Suprapubic skin (tissue), 3 donors: Measurements from ENCODE around the gene ZNF550.

ENCODE experiments used
- CTCF ChIP-seq, 2 donors: fragments of 200-600 bp in 1 of 2; fragments of 450-650 bp in 1 of 2; sonication (generic) in 1 of 2; IDR thresholded peaks; one replicate each; pipeline ENCODE4 v1.5.1; 2016 to 2019; ENCODE audit warnings: antibody characterized with exemption in 2 of 2, mild to moderate bottlenecking in 1 of 2, moderate library complexity in 1 of 2
- EP300 ChIP-seq: sonication (generic); formaldehyde crosslinking; IDR thresholded peaks from one replicate; pipeline ENCODE4 v1.6.1; 2017; ENCODE audit warnings: antibody characterized with exemption
- POLR2A ChIP-seq, 2 donors: fragments of 450-650 bp; IDR thresholded peaks; one replicate each; pipeline ENCODE4 v1.6.1; 2017; ENCODE audit warnings: antibody characterized with exemption in 2 of 2, mild to moderate bottlenecking in 2 of 2, moderate library complexity in 2 of 2

- TF ChIP-seq CTCF (IDR thresholded peaks at IDR 0.05) (no peak), POLR2A (IDR thresholded peaks at IDR 0.05) (no peak), EP300 (no peak)
Observed at GRCh38 chr19:57537953-57538547, 21.6 kb downstream of the ZNF550 start.
